ENCODE measurements around the gene IL18. TPM values are rescaled to one million over a fixed set of nuclear protein-coding genes. Genes with fewer than 3 reads are reported as not detected.

IL18 gene
- total RNA-seq, 4 donors from 2014 or later, result 19.0 to 57.4 (median 42.5) TPM

DNA sequence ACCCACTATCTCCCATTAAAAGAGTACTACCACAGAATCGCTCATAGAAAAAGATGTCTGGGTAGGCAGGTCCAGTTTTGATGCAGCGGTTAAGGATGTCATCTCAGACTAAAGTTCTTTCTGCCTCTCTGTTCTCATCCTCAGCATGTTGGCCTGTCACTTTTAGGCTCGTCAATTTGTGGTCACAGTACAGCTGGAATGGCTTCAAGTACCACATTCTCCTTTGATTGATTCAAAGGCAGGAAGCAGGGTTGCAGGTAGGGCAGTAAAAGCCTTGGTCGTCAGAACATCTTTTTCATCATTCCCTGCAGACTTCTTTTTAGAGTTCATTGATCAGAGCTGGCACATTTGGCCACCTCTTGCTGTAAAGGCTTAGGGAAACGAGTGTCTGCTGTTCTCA lies 48.5 kb downstream of the IL18 start:
- Histone ChIP-seq H3K9me3 (no peaks in the 10 kb centered on the region), H3K4me3 (no peak overlapping the region), H3K27ac (no peak overlapping the region), H3K27me3 (no peaks in the 10 kb centered on the region), H3K36me3 (no peaks in the 10 kb centered on the region), H3K4me1 (no peaks in the 10 kb centered on the region)
- no peak for DNase-seq
- no peak for TF ChIP-seq POLR2A (IDR thresholded peaks at IDR 0.05)
- TF ChIP-seq, protein P1, sequence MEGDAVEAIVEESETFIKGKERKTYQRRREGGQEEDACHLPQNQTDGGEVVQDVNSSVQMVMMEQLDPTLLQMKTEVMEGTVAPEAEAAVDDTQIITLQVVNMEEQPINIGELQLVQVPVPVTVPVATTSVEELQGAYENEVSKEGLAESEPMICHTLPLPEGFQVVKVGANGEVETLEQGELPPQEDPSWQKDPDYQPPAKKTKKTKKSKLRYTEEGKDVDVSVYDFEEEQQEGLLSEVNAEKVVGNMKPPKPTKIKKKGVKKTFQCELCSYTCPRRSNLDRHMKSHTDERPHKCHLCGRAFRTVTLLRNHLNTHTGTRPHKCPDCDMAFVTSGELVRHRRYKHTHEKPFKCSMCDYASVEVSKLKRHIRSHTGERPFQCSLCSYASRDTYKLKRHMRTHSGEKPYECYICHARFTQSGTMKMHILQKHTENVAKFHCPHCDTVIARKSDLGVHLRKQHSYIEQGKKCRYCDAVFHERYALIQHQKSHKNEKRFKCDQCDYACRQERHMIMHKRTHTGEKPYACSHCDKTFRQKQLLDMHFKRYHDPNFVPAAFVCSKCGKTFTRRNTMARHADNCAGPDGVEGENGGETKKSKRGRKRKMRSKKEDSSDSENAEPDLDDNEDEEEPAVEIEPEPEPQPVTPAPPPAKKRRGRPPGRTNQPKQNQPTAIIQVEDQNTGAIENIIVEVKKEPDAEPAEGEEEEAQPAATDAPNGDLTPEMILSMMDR (IDR thresholded peaks at IDR 0.05), result no peak

DNA sequence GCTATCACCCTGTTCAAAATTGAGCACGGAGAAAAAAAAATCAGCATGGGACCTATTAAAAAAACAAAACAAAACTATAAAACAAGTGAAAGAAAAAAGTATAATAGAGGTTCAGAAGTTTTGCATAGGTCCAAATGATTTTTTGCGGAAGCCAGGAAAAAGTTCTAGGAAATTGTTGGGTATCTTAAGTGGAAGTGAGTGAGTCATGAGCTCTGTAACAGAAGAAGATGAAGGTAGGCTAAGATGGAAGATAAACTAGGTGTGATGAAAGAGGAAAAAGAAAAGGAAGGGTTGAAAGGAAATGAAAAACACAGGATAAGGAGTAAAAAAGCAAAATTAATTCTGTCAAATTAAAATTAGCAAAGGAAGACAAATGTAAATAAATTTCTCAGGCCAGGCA lies 49.4 kb downstream of the IL18 start:
- Histone ChIP-seq H3K36me3 (no peaks in the 10 kb centered on the region), H3K27me3 (no peaks in the 10 kb centered on the region), H3K4me1 (no peaks in the 10 kb centered on the region), H3K4me3 (no peak overlapping the region), H3K27ac (no peak overlapping the region), H3K9me3 (no peaks in the 10 kb centered on the region)
- no peak for TF ChIP-seq POLR2A (IDR thresholded peaks at IDR 0.05)
- TF ChIP-seq, protein P1 (IDR thresholded peaks at IDR 0.05), result no peak
- DNase-seq, result no peak

GRCh38 chr11:112113539-112114457 lies 50.1 kb downstream of the IL18 start:
- Histone ChIP-seq H3K36me3 (no peaks in the 10 kb centered on the region), H3K4me3 (no peak overlapping the region), H3K27me3 (no peaks in the 10 kb centered on the region), H3K27ac (no peak overlapping the region), H3K4me1 (no peaks in the 10 kb centered on the region), H3K9me3 (no peaks in the 10 kb centered on the region)
- no peak for DNase-seq
- TF ChIP-seq POLR2A (IDR thresholded peaks at IDR 0.05), result no peak
- TF ChIP-seq, protein P1 (IDR thresholded peaks at IDR 0.05), result peak; percentile 13 to 73 (median 70)

GRCh38 chr11:112106070-112106469 lies 57.8 kb downstream of the IL18 start:
- Histone ChIP-seq H3K9me3 (no peaks in the 10 kb centered on the region), H3K4me1 (no peaks in the 10 kb centered on the region), H3K4me3 (no peak overlapping the region), H3K36me3 (no peaks in the 10 kb centered on the region), H3K27ac (no peak overlapping the region), H3K27me3 (no peaks in the 10 kb centered on the region)
- TF ChIP-seq, protein P1 (IDR thresholded peaks at IDR 0.05), result no peak
- TF ChIP-seq POLR2A (IDR thresholded peaks at IDR 0.05), result no peak
- no peak for DNase-seq

GRCh38 chr11:112103446-112103845 lies 60.4 kb downstream of the IL18 start:
- Histone ChIP-seq H3K4me1 (no peaks in the 10 kb centered on the region), H3K27me3 (no peaks in the 10 kb centered on the region), H3K4me3 (no peak overlapping the region), H3K27ac (no peak overlapping the region), H3K9me3 (no peaks in the 10 kb centered on the region), H3K36me3 (no peaks in the 10 kb centered on the region)
- TF ChIP-seq, protein P1 (IDR thresholded peaks at IDR 0.05), result no peak
- DNase-seq, result no peak

Data from Peyer's patch (tissue), 4 donors.